WTC11 (cell line): ENCODE results near the gene CCDC24. TPM values are rescaled to one million over a fixed set of nuclear protein-coding genes. Genes with fewer than 3 reads are reported as not detected.

Source experiments
- ATAC-seq: fragments of 200-7000 bp; cut with Tn5 transposase; 2 replicates; pipeline ENCODE4 v1.10.0; 2021; ENCODE audit warnings: mild to moderate bottlenecking, moderate library complexity
- CTCF ChIA-PET: fragments of 300-600 bp; sonication (Branson Sonifier 250); formaldehyde crosslinking; loops from one replicate; lab custom pipeline; 2021; ENCODE audit warnings: antibody characterized with exemption; lab: Charles Lee
- POLR2A ChIA-PET: fragments of 350-600 bp; sonication (Branson Sonifier 250); formaldehyde crosslinking; loops from one replicate; lab custom pipeline; 2021; ENCODE audit warnings: antibody characterized with exemption; lab: Charles Lee
- DNase-seq: peaks from one replicate; pipeline ENCODE4 v3.0.0; 2021; ENCODE audit warnings: low spot score
- H3K27ac Mint-ChIP-seq: 2 replicates; pipeline ENCODE4 v1.8.0; 2021; ENCODE audit warnings: mixed read lengths
- H3K27me3 Mint-ChIP-seq: 2 replicates; pipeline ENCODE4 v1.8.0; 2021; ENCODE audit warnings: low read depth, mild to moderate bottlenecking, moderate library complexity, mixed read lengths
- H3K36me3 Mint-ChIP-seq: 2 replicates; pipeline ENCODE4 v1.8.0; 2021; ENCODE audit warnings: mixed read lengths
- H3K4me1 Mint-ChIP-seq: 2 replicates; pipeline ENCODE4 v1.8.0; 2022; ENCODE audit warnings: mixed read lengths
- H3K4me3 Mint-ChIP-seq: 2 replicates; pipeline ENCODE4 v1.8.0; 2021; ENCODE audit warnings: mild to moderate bottlenecking, moderate library complexity, mixed read lengths
- H3K9me3 Mint-ChIP-seq: 2 replicates; pipeline ENCODE4 v1.8.0; 2021; ENCODE audit warnings: mixed read lengths
- FOXK1 ChIP-seq: sonication (generic); formaldehyde crosslinking; IDR thresholded peaks from 2 replicates; pipeline ENCODE4 v1.8.0; 2022; ENCODE audit warnings: mild to moderate bottlenecking, moderate library complexity, missing genetic modification reagents
- GABPB1 ChIP-seq: sonication (generic); formaldehyde crosslinking; IDR thresholded peaks from 2 replicates; pipeline ENCODE4 v1.8.1; 2023; ENCODE audit warnings: mild to moderate bottlenecking, missing genetic modification reagents
- NFE2L1 ChIP-seq: sonication (generic); formaldehyde crosslinking; IDR thresholded peaks from 2 replicates; pipeline ENCODE4 v1.8.1; 2023; ENCODE audit warnings: missing genetic modification reagents
- TEAD1 ChIP-seq: sonication (generic); formaldehyde crosslinking; IDR thresholded peaks from 2 replicates; pipeline ENCODE4 v1.8.0; 2022; ENCODE audit warnings: mild to moderate bottlenecking, missing genetic modification reagents
- total RNA-seq: library from RNA; stranded (reverse); gene quantifications from 3 replicates; pipeline ENCODE4 v1.2.3, GENCODE V29; 2021
- TF ChIP-seq, protein P1 (sequence below): sonication (generic); formaldehyde crosslinking; conservative IDR thresholded peaks from 2 replicates; pipeline ENCODE4 v1.8.1; 2023; ENCODE audit warnings: mild to moderate bottlenecking, low read depth, missing genetic modification reagents, moderate library complexity
- TF ChIP-seq, protein P2 (sequence below): fragments of 250-450 bp; sonication (Bioruptor Pico); IDR thresholded peaks from 2 replicates; pipeline ENCODE4 v1.9.0; 2021; ENCODE audit warnings: mild to moderate bottlenecking
- TF ChIP-seq, protein P3 (sequence below): sonication (generic); formaldehyde crosslinking; IDR thresholded peaks from 2 replicates; pipeline ENCODE4 v1.8.1; 2022; ENCODE audit warnings: low read depth, mild to moderate bottlenecking, moderate library complexity, missing genetic modification reagents, borderline replicate concordance
- TF ChIP-seq, protein P4 (sequence below): sonication (generic); formaldehyde crosslinking; IDR thresholded peaks from 2 replicates; pipeline ENCODE4 v1.8.1; 2022; ENCODE audit warnings: mild to moderate bottlenecking, missing genetic modification reagents, moderate library complexity, borderline replicate concordance
- TF ChIP-seq, protein P5 (sequence below): fragments of 200-600 bp; IDR thresholded peaks from 2 replicates; pipeline ENCODE4 v1.8.0; 2022; ENCODE audit warnings: antibody characterized with exemption

The CCDC24 gene
- total RNA-seq, 1 experiment from 2014 or later: 12.1 TPM

DNA sequence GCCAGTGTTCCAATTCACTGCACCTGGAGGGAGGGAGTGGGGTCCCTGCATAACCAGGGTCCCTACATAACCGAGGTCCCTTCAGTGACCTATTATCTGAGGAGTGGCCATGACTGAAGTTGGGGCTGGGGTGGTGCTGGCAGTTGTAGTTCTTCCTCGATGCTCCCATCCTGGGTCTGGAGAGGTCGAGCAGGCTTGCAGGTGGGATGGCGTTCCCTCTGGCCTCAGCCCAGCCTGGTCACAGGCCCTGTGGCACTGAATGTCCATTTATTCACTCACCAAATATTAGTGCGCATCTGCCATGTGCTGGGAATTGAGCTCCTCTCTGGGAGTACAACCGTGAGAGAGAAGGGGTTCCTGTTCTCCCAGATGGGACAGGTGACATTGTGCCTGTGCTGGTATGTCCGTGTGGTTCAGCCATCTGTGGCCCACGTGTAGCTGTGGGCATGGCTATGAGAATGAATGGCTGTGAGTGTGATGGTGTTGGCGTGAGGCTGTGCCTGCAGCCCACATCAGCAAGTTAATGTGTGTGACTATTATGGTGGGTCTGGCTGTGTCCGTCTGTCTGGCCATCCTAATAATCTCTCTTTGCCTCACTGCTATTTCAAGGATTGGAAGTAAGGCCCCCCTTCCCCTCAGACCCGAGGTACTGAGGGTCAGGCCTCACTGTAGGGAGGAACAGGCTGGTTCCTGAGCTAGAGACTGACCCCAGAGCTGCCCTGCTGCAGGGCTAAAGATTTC lies 43.7 kb downstream of the CCDC24 start (continued):
- TF ChIP-seq, protein P1, sequence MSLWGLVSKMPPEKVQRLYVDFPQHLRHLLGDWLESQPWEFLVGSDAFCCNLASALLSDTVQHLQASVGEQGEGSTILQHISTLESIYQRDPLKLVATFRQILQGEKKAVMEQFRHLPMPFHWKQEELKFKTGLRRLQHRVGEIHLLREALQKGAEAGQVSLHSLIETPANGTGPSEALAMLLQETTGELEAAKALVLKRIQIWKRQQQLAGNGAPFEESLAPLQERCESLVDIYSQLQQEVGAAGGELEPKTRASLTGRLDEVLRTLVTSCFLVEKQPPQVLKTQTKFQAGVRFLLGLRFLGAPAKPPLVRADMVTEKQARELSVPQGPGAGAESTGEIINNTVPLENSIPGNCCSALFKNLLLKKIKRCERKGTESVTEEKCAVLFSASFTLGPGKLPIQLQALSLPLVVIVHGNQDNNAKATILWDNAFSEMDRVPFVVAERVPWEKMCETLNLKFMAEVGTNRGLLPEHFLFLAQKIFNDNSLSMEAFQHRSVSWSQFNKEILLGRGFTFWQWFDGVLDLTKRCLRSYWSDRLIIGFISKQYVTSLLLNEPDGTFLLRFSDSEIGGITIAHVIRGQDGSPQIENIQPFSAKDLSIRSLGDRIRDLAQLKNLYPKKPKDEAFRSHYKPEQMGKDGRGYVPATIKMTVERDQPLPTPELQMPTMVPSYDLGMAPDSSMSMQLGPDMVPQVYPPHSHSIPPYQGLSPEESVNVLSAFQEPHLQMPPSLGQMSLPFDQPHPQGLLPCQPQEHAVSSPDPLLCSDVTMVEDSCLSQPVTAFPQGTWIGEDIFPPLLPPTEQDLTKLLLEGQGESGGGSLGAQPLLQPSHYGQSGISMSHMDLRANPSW (CRISPR knock-in tag): no peak
- TF ChIP-seq GABPB1 (CRISPR knock-in tag): no peak
- TF ChIP-seq FOXK1 (CRISPR knock-in tag): no peak
- TF ChIP-seq TEAD1 (CRISPR knock-in tag): no peak
- TF ChIP-seq, protein P2, sequence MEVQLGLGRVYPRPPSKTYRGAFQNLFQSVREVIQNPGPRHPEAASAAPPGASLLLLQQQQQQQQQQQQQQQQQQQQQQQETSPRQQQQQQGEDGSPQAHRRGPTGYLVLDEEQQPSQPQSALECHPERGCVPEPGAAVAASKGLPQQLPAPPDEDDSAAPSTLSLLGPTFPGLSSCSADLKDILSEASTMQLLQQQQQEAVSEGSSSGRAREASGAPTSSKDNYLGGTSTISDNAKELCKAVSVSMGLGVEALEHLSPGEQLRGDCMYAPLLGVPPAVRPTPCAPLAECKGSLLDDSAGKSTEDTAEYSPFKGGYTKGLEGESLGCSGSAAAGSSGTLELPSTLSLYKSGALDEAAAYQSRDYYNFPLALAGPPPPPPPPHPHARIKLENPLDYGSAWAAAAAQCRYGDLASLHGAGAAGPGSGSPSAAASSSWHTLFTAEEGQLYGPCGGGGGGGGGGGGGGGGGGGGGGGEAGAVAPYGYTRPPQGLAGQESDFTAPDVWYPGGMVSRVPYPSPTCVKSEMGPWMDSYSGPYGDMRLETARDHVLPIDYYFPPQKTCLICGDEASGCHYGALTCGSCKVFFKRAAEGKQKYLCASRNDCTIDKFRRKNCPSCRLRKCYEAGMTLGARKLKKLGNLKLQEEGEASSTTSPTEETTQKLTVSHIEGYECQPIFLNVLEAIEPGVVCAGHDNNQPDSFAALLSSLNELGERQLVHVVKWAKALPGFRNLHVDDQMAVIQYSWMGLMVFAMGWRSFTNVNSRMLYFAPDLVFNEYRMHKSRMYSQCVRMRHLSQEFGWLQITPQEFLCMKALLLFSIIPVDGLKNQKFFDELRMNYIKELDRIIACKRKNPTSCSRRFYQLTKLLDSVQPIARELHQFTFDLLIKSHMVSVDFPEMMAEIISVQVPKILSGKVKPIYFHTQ (CRISPR knock-in tag): no peak
- TF ChIP-seq, all 79 proteins: peak for 0

DNA sequence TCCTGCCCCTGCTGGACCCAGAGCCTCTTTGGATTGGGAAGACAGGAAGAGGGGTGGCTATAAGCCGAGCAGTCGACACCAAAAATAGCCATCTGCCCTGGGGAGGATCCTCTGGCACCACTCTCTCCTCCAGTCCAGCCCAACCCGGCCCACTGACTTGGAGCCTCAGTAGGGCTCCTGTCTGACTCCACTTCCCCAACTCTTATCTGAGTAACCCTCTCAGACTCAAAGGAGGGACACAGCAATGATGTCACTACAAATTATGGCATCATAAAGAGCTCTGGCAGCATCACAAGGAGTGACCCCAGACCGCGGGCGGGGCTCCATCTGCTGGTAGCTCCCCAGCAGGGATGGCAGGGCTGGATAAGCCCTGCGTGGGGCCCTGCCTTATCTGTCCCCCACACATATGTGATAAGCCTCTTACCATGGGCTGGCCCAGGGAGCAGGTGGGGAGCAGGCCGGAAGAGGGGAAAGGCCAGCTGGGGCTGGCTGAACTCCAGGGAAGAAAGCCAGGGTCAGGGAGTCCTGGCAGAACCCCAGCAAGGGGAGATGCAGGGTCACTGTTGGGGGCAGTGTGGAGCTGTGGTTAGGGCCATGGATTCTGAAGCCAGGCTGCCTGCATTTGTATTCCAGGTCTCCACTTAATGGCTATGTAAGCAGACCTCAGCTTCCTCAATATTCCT lies 44.5 kb downstream of the CCDC24 start:
- POLR2A ChIA-PET: interaction anchor here (0.6 kb wide), 1 partner anchor 41 kb away, joined by 4 read pairs; no protein-coding TSS in a partner anchor
- no peaks in the 10 kb centered on the region for H3K36me3 Mint-ChIP-seq
- CTCF ChIA-PET: interaction anchor here (0.6 to 6.6 kb wide), 30 partner anchors 10 to 640 kb away, joined by 3 to 132 read pairs (median 6); partner anchors contain the start of genes ARTN, ATP6V0B, CCDC24 and DMAP1
- H3K9me3 Mint-ChIP-seq: no peaks in the 10 kb centered on the region
- ATAC-seq (peak; percentile 14), DNase-seq (no peak)
- H3K27ac Mint-ChIP-seq: no peak overlapping the region
- TF ChIP-seq, protein P3, sequence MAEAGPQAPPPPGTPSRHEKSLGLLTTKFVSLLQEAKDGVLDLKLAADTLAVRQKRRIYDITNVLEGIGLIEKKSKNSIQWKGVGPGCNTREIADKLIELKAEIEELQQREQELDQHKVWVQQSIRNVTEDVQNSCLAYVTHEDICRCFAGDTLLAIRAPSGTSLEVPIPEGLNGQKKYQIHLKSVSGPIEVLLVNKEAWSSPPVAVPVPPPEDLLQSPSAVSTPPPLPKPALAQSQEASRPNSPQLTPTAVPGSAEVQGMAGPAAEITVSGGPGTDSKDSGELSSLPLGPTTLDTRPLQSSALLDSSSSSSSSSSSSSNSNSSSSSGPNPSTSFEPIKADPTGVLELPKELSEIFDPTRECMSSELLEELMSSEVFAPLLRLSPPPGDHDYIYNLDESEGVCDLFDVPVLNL: no peak
- TF ChIP-seq, protein P4, sequence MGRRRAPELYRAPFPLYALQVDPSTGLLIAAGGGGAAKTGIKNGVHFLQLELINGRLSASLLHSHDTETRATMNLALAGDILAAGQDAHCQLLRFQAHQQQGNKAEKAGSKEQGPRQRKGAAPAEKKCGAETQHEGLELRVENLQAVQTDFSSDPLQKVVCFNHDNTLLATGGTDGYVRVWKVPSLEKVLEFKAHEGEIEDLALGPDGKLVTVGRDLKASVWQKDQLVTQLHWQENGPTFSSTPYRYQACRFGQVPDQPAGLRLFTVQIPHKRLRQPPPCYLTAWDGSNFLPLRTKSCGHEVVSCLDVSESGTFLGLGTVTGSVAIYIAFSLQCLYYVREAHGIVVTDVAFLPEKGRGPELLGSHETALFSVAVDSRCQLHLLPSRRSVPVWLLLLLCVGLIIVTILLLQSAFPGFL (CRISPR knock-in tag): no peak
- no peak overlapping the region for H3K4me3 Mint-ChIP-seq
- peaks cover 27% of the 10 kb centered on the region for H3K4me1 Mint-ChIP-seq
- H3K27me3 Mint-ChIP-seq: peaks cover 4% of the 10 kb centered on the region

DNA sequence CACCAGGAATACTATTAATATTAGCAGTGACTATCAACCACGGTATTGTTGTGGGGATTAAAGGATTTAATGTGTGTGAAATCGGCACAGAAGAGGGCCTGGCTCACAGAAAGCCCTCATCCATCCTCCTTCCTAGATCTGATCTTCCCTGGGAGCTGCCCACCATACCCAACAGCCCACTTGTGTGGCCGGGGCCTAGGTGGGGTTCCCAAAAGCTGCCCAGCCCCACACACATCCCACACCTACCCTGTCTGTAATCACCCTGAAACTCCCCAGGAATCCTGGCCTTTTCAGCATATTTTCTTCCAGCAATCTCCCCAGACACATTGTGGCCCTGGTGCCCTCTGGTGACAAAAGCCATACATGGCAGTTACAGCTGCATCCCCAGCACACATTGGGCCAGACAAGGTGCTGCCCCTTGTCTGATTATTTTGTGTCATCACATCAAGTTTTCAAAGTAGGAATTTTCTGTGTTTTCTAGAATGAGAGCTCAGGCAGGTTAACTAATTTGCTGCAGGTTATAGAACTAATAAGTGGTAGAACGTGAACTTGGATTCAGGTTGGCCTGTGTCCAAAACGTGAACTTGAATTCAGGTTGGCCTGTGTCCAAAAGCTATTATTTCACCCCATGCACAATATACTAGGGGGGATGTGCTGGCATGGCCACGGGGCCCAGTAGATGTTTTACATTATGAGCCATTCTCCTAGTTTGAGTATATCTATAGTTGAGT lies 45.2 kb downstream of the CCDC24 start:
- TF ChIP-seq, protein P5, sequence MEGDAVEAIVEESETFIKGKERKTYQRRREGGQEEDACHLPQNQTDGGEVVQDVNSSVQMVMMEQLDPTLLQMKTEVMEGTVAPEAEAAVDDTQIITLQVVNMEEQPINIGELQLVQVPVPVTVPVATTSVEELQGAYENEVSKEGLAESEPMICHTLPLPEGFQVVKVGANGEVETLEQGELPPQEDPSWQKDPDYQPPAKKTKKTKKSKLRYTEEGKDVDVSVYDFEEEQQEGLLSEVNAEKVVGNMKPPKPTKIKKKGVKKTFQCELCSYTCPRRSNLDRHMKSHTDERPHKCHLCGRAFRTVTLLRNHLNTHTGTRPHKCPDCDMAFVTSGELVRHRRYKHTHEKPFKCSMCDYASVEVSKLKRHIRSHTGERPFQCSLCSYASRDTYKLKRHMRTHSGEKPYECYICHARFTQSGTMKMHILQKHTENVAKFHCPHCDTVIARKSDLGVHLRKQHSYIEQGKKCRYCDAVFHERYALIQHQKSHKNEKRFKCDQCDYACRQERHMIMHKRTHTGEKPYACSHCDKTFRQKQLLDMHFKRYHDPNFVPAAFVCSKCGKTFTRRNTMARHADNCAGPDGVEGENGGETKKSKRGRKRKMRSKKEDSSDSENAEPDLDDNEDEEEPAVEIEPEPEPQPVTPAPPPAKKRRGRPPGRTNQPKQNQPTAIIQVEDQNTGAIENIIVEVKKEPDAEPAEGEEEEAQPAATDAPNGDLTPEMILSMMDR: peak; percentile 55; the same call in 1 of the 2 replicates
- no peak for TF ChIP-seq NFE2L1 (CRISPR knock-in tag)
- Mint-ChIP-seq H3K4me3 (no peak overlapping the region), H3K4me1 (peaks cover 26% of the 10 kb centered on the region), H3K27ac (no peak overlapping the region), H3K36me3 (no peaks in the 10 kb centered on the region), H3K9me3 (no peaks in the 10 kb centered on the region), H3K27me3 (peaks cover 4% of the 10 kb centered on the region)
- ATAC-seq: peak; percentile 64
- peak; percentile 80 for DNase-seq
- CTCF ChIA-PET: interaction anchor here (0.6 to 6.6 kb wide), 31 partner anchors 10 to 639 kb away, joined by 3 to 132 read pairs (median 5); partner anchors contain the start of genes ARTN, ATP6V0B, CCDC24 and DMAP1
- POLR2A ChIA-PET: interaction anchor here (0.6 to 1.0 kb wide), 2 partner anchors 10 to 42 kb away, joined by 3 to 4 read pairs; no protein-coding TSS in a partner anchor
